ENCODE data around the gene SAMHD1.

SAMHD1 gene

GRCh38 chr20:36895036-36895435 is 56.5 kb downstream of the SAMHD1 start:
- Histone ChIP-seq H3K4me3 (no peak overlapping the region), H3K27ac (no peak overlapping the region), H3K4me1 (peaks cover 0 to 10% (median 2%) of the 10 kb centered on the region in 4 donors), H3K27me3 (no peaks in the 10 kb centered on the region), H3K9me3 (no peaks in the 10 kb centered on the region), H3K36me3 (peaks cover 86 to 97% (median 89%) of the 10 kb centered on the region in 3 donors)
- intact Hi-C loops (cut with DNase I; ENCODE audit: low total_unique reads), result no loop called here
- no peak for DNase-seq
- TF ChIP-seq CTCF (IDR thresholded peaks at IDR 0.05), result no peak

GRCh38 chr20:36893801-36894200 is 57.7 kb downstream of the SAMHD1 start:
- Histone ChIP-seq H3K9me3 (no peaks in the 10 kb centered on the region), H3K36me3 (peaks cover 81 to 89% (median 87%) of the 10 kb centered on the region in 3 donors), H3K4me1 (no peaks in the 10 kb centered on the region), H3K4me3 (no peak overlapping the region), H3K27ac (no peak overlapping the region), H3K27me3 (no peaks in the 10 kb centered on the region)
- DNase-seq, result no peak
- no peak for TF ChIP-seq CTCF (IDR thresholded peaks at IDR 0.05)
- intact Hi-C loops (cut with DNase I; ENCODE audit: low total_unique reads), result no loop called here

GRCh38 chr20:36891211-36891610 is 60.3 kb downstream of the SAMHD1 start:
- Histone ChIP-seq H3K27me3 (no peaks in the 10 kb centered on the region), H3K27ac (no peak overlapping the region), H3K4me3 (no peak overlapping the region), H3K4me1 (peaks cover 0 to 10% (median 7%) of the 10 kb centered on the region in 4 donors), H3K9me3 (no peaks in the 10 kb centered on the region), H3K36me3 (peaks cover 58 to 63% (median 62%) of the 10 kb centered on the region in 3 donors)
- DNase-seq, result no peak
- TF ChIP-seq CTCF (IDR thresholded peaks at IDR 0.05), result no peak
- intact Hi-C loops (cut with DNase I; ENCODE audit: low total_unique reads), result no loop called here

GRCh38 chr20:36890586-36890985 is 60.9 kb downstream of the SAMHD1 start:
- H3K27ac ChIP-seq, result no peak overlapping the region
- peaks cover 0 to 10% (median 7%) of the 10 kb centered on the region in 4 donors for H3K4me1 ChIP-seq
- peaks cover 52 to 57% (median 56%) of the 10 kb centered on the region in 3 donors for H3K36me3 ChIP-seq
- no peaks in the 10 kb centered on the region for H3K9me3 ChIP-seq
- H3K27me3 ChIP-seq, result no peaks in the 10 kb centered on the region
- intact Hi-C loops (cut with DNase I; ENCODE audit: low total_unique reads), result no loop called here
- no peak for TF ChIP-seq CTCF (IDR thresholded peaks at IDR 0.05)
- no peak for DNase-seq
- H3K4me3 ChIP-seq, result no peak overlapping the region

DNA sequence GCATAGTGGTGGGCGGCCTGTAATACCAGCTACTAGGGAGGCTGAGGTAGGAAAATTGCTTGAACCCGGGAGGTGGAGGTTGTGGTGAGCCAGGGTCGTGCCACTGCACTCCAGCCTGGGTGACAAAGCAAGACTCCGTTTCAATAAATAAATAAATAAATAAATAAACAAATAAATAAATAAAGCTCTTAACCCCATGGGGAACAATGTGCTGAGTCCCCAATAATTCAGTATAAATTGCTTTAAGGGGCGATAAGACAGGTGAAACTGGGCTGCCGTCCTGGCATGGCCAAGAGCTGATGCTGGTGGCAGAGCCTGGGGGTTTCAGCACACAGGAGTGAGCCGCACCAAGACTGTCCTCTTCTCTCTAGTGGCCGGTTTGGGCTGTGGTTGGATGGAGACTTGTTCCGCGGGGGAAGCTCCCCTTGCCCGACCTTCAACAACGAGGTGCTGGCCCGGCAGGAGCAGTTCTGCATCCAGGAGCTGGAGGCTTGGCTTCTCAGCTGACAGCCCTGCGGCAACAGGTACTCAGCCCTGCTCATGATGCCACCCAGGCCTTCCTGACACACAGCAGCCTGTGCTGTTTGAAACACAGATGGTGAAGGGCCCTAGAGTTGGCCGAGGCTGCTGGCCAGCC is 62.5 kb downstream of the SAMHD1 start:
- intact Hi-C loops (cut with DNase I; ENCODE audit: low total_unique reads), result no loop called here
- no peak for DNase-seq
- Histone ChIP-seq H3K4me3 (no peak overlapping the region), H3K27ac (no peak overlapping the region), H3K36me3 (peaks cover 41 to 45% (median 41%) of the 10 kb centered on the region in 3 donors), H3K9me3 (no peaks in the 10 kb centered on the region), H3K27me3 (no peaks in the 10 kb centered on the region), H3K4me1 (peaks cover 0 to 10% (median 7%) of the 10 kb centered on the region in 4 donors)
- no peak for TF ChIP-seq CTCF (IDR thresholded peaks at IDR 0.05)

All from tibial artery (tissue), 4 donors.